ENCODE data around the gene PTPRN2.

GRCh38 chr7:158498443-158499081 lies 89.1 kb downstream of the PTPRN2 start:
- TF ChIP-seq CTCF (IDR thresholded peaks at IDR 0.05 in 2 of 3, conservative IDR thresholded peaks at IDR 0.05 in 1 of 3; ENCODE audit: borderline replicate concordance in 1 of 3, insufficient read depth in 1 of 3, low read depth in 2 of 3, low read length in 2 of 3): no peak
- TF ChIP-seq SP1 (IDR thresholded peaks at IDR 0.05; ENCODE audit: low read depth): no peak
- TF ChIP-seq SIN3A (IDR thresholded peaks at IDR 0.05; ENCODE audit: low read depth): no peak
- no peak for TF ChIP-seq POLR2A (IDR thresholded peaks at IDR 0.05; ENCODE audit: borderline replicate concordance, extremely low read depth, insufficient read depth, insufficient read length)
